ENCODE measurements around the gene PLCB4. TPM values are rescaled to one million over a fixed set of nuclear protein-coding genes. Genes with fewer than 3 reads are reported as not detected.

Gene PLCB4
- total RNA-seq, 1 experiment from 2014 or later: 10.1 TPM

DNA sequence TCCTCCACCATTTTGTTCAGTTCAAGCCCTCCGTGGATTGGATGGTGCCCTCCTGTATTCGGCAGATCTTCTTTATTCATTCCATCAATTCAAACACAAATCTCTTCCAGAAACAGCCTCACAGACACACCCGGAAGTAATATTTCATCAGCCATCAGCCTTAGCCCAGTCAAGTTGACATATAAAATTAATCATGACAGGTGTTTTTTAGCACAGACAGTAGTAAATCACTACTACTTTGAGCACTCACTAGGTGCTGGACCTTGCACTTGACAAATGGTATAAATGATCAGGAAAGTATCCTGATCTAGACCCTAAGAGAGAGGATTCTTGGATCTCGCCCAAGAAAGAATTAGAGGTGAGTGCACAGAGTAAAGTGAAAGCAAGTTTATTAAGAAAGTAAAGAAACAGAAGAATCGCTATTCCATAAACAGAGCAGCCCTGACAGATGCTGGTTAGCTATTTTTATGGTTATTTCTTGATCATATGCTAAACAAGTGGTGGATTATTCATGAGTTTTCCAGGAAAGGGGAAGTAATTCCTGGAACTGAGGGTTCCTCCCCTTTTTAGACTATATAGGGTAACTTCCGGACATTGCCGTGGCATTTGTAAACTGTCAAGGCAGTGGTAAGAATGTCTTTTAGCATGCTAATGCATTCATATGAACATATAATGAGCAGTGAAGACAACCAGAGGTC lies 250.9 kb downstream of the PLCB4 start:
- Mint-ChIP-seq H3K27me3 (ENCODE audit: low read depth) (no peaks in the 10 kb centered on the region), H3K36me3 (ENCODE audit: insufficient read depth in 1 of 3, low read depth in 3 of 3) (peaks cover 0 to 1% (median 0%) of the 10 kb centered on the region in 3 experiments; a peak in 3 of 7 replicates), H3K4me3 (no peak overlapping the region), H3K27ac (peak overlapping the region in 2 of 3 experiments; percentile 15 to 16; a peak in 2 of 7 replicates), H3K9me3 (no peaks in the 10 kb centered on the region; a peak in 1 of 5 replicates), H3K4me1 (peaks cover 6% of the 10 kb centered on the region in 2 experiments; a peak in 3 of 4 replicates)
- no peaks in the 10 kb centered on the region for H3K23me2 ChIP-seq (ENCODE audit: insufficient read length, low read depth, low read length, poor library complexity, severe bottlenecking)
- no peak overlapping the region for H2BK5ac ChIP-seq (ENCODE audit: insufficient read length, low read length)
- no peak overlapping the region for H2AFZ ChIP-seq (ENCODE audit: low read length)
- no peak overlapping the region for H4K91ac ChIP-seq (ENCODE audit: insufficient read length, low read depth, low read length)
- H3K4ac ChIP-seq (ENCODE audit: low read depth, low read length): no peak overlapping the region
- no peak overlapping the region for H2BK15ac ChIP-seq (ENCODE audit: low read depth, low read length)
- H3K4me1 ChIP-seq (ENCODE audit: insufficient read depth, low read length): no peaks in the 10 kb centered on the region
- H3K4me2 ChIP-seq (ENCODE audit: insufficient read depth, insufficient read length, low read length): no peak overlapping the region
- DNase-seq: no peak
- no peaks in the 10 kb centered on the region for H3K9me3 ChIP-seq (ENCODE audit: control insufficient read depth, low read depth, low read length)
- H2BK20ac ChIP-seq (ENCODE audit: low read depth, low read length, poor library complexity, severe bottlenecking): no peak overlapping the region
- H2BK120ac ChIP-seq (ENCODE audit: low read depth, low read length, poor library complexity, severe bottlenecking): no peak overlapping the region
- H3K23ac ChIP-seq (ENCODE audit: insufficient read length, low read depth, low read length): no peak overlapping the region
- no peak overlapping the region for H3T11ph ChIP-seq (ENCODE audit: low read length)
- H3K9ac ChIP-seq (ENCODE audit: extremely low read depth, insufficient read length, low read length): no peak overlapping the region
- H3K56ac ChIP-seq (ENCODE audit: insufficient read length, low read depth, low read length): no peak overlapping the region
- TF ChIP-seq CTCF (conservative IDR thresholded peaks at IDR 0.05): no peak
- no peaks in the 10 kb centered on the region for H3K79me1 ChIP-seq (ENCODE audit: insufficient read depth, low read depth, low read length, poor library complexity, severe bottlenecking)
- H4K8ac ChIP-seq (replicated peaks; ENCODE audit: insufficient read length, low read depth, low read length): no peak overlapping the region
- no peak overlapping the region for H3K18ac ChIP-seq (ENCODE audit: insufficient read length, low read depth, low read length)
- H3K27me3 ChIP-seq (ENCODE audit: insufficient read depth, low read length): no peaks in the 10 kb centered on the region
- no peak overlapping the region for H3K27ac ChIP-seq (ENCODE audit: insufficient read length, low read depth, low read length)
- H3K14ac ChIP-seq (ENCODE audit: insufficient read depth, low read length): no peak overlapping the region
- no peaks in the 10 kb centered on the region for H3K79me2 ChIP-seq (ENCODE audit: insufficient read depth, low read length)
- H2BK12ac ChIP-seq (ENCODE audit: insufficient read length, low read depth, low read length): no peak overlapping the region
- WGBS (ENCODE audit: extremely low coverage, insufficient read length, low lambda C conversion rate): no CpG with 5 or more reads among the region's 7 CpGs
- no peaks in the 10 kb centered on the region for H4K20me1 ChIP-seq (ENCODE audit: control insufficient read depth, insufficient read depth, insufficient read length)
- no peak overlapping the region for H2AK5ac ChIP-seq (ENCODE audit: insufficient read length, low read length)
- H4K5ac ChIP-seq (ENCODE audit: insufficient read length, low read depth, low read length): no peak overlapping the region
